A549 (cell line): ENCODE data around the gene ZNF276. TPM values are rescaled to one million over a fixed set of nuclear protein-coding genes. Genes with fewer than 3 reads are reported as not detected.

Experiments used
- ATAC-seq, 2 experiments: fragments of 200-7000 bp in 1 of 2; fragments of >200 bp in 1 of 2; cut with Nextera tagmentation in 1 of 2; cut with Tn5 transposase in 1 of 2; 3 replicates each; pipeline versions ENCODE4 v1.8.0 to v1.9.1; 2018 to 2020; ENCODE audit warnings: mild to moderate bottlenecking in 1 of 2, moderate library complexity in 1 of 2
- CTCF ChIA-PET: fragments of 300-600 bp; sonication (Branson Sonifier 250); formaldehyde crosslinking; extraction: SDS; loops from one replicate; lab custom pipeline; 2021; ENCODE audit warnings: antibody characterized with exemption, inconsistent platforms; lab: Yijun Ruan, JAX
- POLR2A ChIA-PET: fragments of 350-600 bp; formaldehyde crosslinking; extraction: SDS; loops from one replicate; lab custom pipeline; 2021; ENCODE audit warnings: antibody characterized with exemption, inconsistent platforms; lab: Yijun Ruan, JAX
- DNase-seq, 2 experiments: peaks; one replicate each; pipeline versions ENCODE4 v3.0.0 to v3.0.0-alpha.2; 2011 to 2016; ENCODE audit warnings: low read depth in 1 of 2, low spot score in 1 of 2
- FAIRE-seq: peaks from 2 replicates; lab custom pipeline; 2011; peaks lifted over from hg19 to GRCh38; lab: Jason Lieb, UNC
- H3K27ac ChIP-seq, 2 experiments: fragments of >200 bp; sonication (Bioruptor Twin); formaldehyde crosslinking; 3 replicates each; pipeline ENCODE4 v1.5.1; 2016 to 2017
- H3K4me1 ChIP-seq: fragments of >200 bp; sonication (Bioruptor Twin); formaldehyde crosslinking; 3 replicates; pipeline ENCODE4 v1.6.1; 2016
- H3K4me2 ChIP-seq: fragments of >200 bp; sonication (Bioruptor Twin); formaldehyde crosslinking; 3 replicates; pipeline ENCODE4 v1.6.1; 2016
- H3K4me3 ChIP-seq: fragments of >200 bp; sonication (Bioruptor Twin); formaldehyde crosslinking; 3 replicates; pipeline ENCODE4 v1.5.1; 2016
- H3K9me3 ChIP-seq: fragments of >200 bp; sonication (Bioruptor Twin); formaldehyde crosslinking; 3 replicates; pipeline ENCODE4 v1.6.1; 2016
- CEBPB ChIP-seq, 2 experiments: fragments of >200 bp in 1 of 2; sonication (Bioruptor Twin) in 1 of 2; formaldehyde crosslinking in 1 of 2; IDR thresholded peaks; 2 replicates each; pipeline ENCODE4 v1.6.1; 2012 to 2016
- CHD2 ChIP-seq: fragments of 150-350 bp; IDR thresholded peaks from 2 replicates; pipeline ENCODE4 v1.6.1; 2014; ENCODE audit warnings: low read length; ENCODE audit not compliant: partially characterized antibody
- CTCF ChIP-seq: fragments of >200 bp; sonication (Bioruptor Twin); formaldehyde crosslinking; IDR thresholded peaks from 3 replicates; pipeline ENCODE4 v1.5.1; 2016
- E2F6 ChIP-seq: IDR thresholded peaks from 2 replicates; pipeline ENCODE4 v1.6.1; 2012; ENCODE audit warnings: low read depth, borderline replicate concordance
- EHF ChIP-seq: fragments of 250-450 bp; sonication (Bioruptor Pico); IDR thresholded peaks from 2 replicates; pipeline ENCODE4 v1.5.0; 2020; ENCODE audit warnings: mild to moderate bottlenecking
- ELK1 ChIP-seq: fragments of 150-350 bp; IDR thresholded peaks from 2 replicates; pipeline ENCODE4 v1.6.1; 2014; ENCODE audit warnings: low read depth, mild to moderate bottlenecking, low read length
- EP300 ChIP-seq, 2 experiments: fragments of >200 bp; sonication (Bioruptor Twin); formaldehyde crosslinking; IDR thresholded peaks; 2 replicates in 1 of 2; 3 replicates in 1 of 2; pipeline ENCODE4 v1.6.1; 2016 to 2017
- FOSB ChIP-seq: fragments of 250-450 bp; sonication (Bioruptor Pico); IDR thresholded peaks from 2 replicates; pipeline ENCODE4 v1.5.0; 2020; ENCODE audit warnings: mild to moderate bottlenecking, moderate library complexity
- FOSL2 ChIP-seq, 2 experiments: fragments of 450-650 bp in 1 of 2; fragments of >200 bp in 1 of 2; sonication (Bioruptor Twin) in 1 of 2; formaldehyde crosslinking; IDR thresholded peaks; 2 replicates each; pipeline versions ENCODE4 v1.5.0 to v1.6.1; 2016 to 2020; ENCODE audit warnings: mild to moderate bottlenecking in 1 of 2, moderate library complexity in 1 of 2
- HES2 ChIP-seq: fragments of >200 bp; sonication (Bioruptor Twin); formaldehyde crosslinking; IDR thresholded peaks from 2 replicates; pipeline ENCODE4 v1.6.1; 2016
- HMGXB4 ChIP-seq: fragments of 250-450 bp; sonication (Bioruptor Pico); IDR thresholded peaks from 2 replicates; pipeline ENCODE4 v1.5.0; 2021; ENCODE audit warnings: mild to moderate bottlenecking, moderate library complexity, borderline replicate concordance
- KDM1A ChIP-seq: fragments of 200-600 bp; sonication (generic); IDR thresholded peaks from 2 replicates; pipeline ENCODE4 v1.6.1; 2016; ENCODE audit warnings: low read depth, mild to moderate bottlenecking
- KDM5A ChIP-seq: fragments of 200-600 bp; sonication (generic); IDR thresholded peaks from 2 replicates; pipeline ENCODE4 v1.6.1; 2016; ENCODE audit warnings: antibody characterized with exemption, mild to moderate bottlenecking
- MAX ChIP-seq: IDR thresholded peaks from 2 replicates; pipeline ENCODE4 v1.6.1; 2012
- MAZ ChIP-seq: fragments of 150-350 bp; IDR thresholded peaks from 2 replicates; pipeline ENCODE4 v1.6.1; 2014; ENCODE audit warnings: antibody characterized with exemption, low read depth, low read length, borderline replicate concordance
- MYC ChIP-seq: IDR thresholded peaks from 2 replicates; pipeline ENCODE4 v1.6.1; 2012; ENCODE audit warnings: mild to moderate bottlenecking, inconsistent platforms, low read length, improper control_type of control experiment, borderline replicate concordance
- NPAS2 ChIP-seq: fragments of 250-450 bp; sonication (Bioruptor Pico); IDR thresholded peaks from 2 replicates; pipeline ENCODE4 v1.8.0; 2022; ENCODE audit warnings: mild to moderate bottlenecking, moderate library complexity, borderline replicate concordance
- NR3C1 ChIP-seq: fragments of >200 bp; sonication (Bioruptor Twin); formaldehyde crosslinking; IDR thresholded peaks from 3 replicates; pipeline ENCODE4 v1.6.1; 2017
- PBX3 ChIP-seq: IDR thresholded peaks from 2 replicates; pipeline ENCODE4 v1.6.1; 2012
- PHF8 ChIP-seq: fragments of 200-600 bp; sonication (generic); IDR thresholded peaks from 2 replicates; pipeline ENCODE4 v1.6.1; 2016; ENCODE audit warnings: low read depth, mild to moderate bottlenecking, antibody characterized with exemption, moderate library complexity, borderline replicate concordance
- POLR2A ChIP-seq: IDR thresholded peaks from 2 replicates; pipeline ENCODE4 v1.6.1; 2012; ENCODE audit warnings: mild to moderate bottlenecking, low read length
- SMC3 ChIP-seq: fragments of >200 bp; sonication (Bioruptor Twin); formaldehyde crosslinking; IDR thresholded peaks from 3 replicates; pipeline ENCODE4 v1.6.1; 2018; ENCODE audit warnings: inconsistent platforms
- WGBS: methylation state at CpG from one replicate; pipeline ENCODE4 v1.1.6; 2017; ENCODE audit errors: missing lambda C conversion rate; 5-methylcytosine and 5-hydroxymethylcytosine counted together
- polyA plus RNA-seq, 4 experiments: library from polyadenylated mRNA; depleted of rRNA in 3 of 4; stranded (reverse); fragments of >200 nt; fragmentation: RNase III in 1 of 4; extraction: RNeasy Plus Mini Kit Qiagen cat#74134 plus additional on column Dnase treatment in 1 of 4; gene quantifications; 2 replicates in 3 of 4; 3 replicates in 1 of 4; pipeline ENCODE4 v1.2.3, GENCODE V29; 2011 to 2017

The ZNF276 gene
- polyA plus RNA-seq, 2 of the 4 experiments (the other 2 are of a cell fraction): 6.5 to 15.1 TPM

GRCh38 chr16:89749637-89750036, 28.3 kb downstream of the ZNF276 start (continued):
- TF ChIP-seq ELK1 (no peak), EP300 (IDR thresholded peaks at IDR 0.05) (no peak), HES2 (no peak), KDM1A (no peak), MYC (no peak), POLR2A (no peak), CTCF (no peak), MAZ (no peak), CEBPB (IDR thresholded peaks at IDR 0.05) (no peak), E2F6 (no peak)

- CTCF ChIA-PET: interaction anchor here (1.6 kb wide), 1 partner anchor 163 kb away, joined by 3 read pairs; no protein-coding TSS in a partner anchor
- no peaks in the 10 kb centered on the region for H3K9me3 ChIP-seq
- H3K27ac ChIP-seq: no peak overlapping the region
- ATAC-seq (peak in 1 of 2 experiments; percentile 38; a peak in 3 of 6 replicates), FAIRE-seq (no peak), DNase-seq (no peak)
- 88% methylated on average over 26 of the region's 26 CpGs for WGBS
- POLR2A ChIA-PET: no interaction called here
- H3K4me2 ChIP-seq: no peak overlapping the region
- H3K4me1 ChIP-seq: no peaks in the 10 kb centered on the region
- H3K4me3 ChIP-seq: no peak overlapping the region
- TF ChIP-seq PBX3 (no peak), POLR2A (no peak), HMGXB4 (CRISPR knock-in tag) (no peak), SMC3 (no peak), MAX (no peak), NPAS2 (no peak), NR3C1 (no peak), FOSB (no peak), CHD2 (no peak), PHF8 (no peak), HES2 (no peak), CTCF (no peak), FOSL2 (IDR thresholded peaks at IDR 0.05) (no peak), FOSL2 (CRISPR knock-in tag; IDR thresholded peaks at IDR 0.05) (no peak), KDM5A (no peak), EHF (CRISPR knock-in tag) (no peak)
Measured at GRCh38 chr16:89759746-89760340, 38.5 kb downstream of the ZNF276 start.
